ENCODE measurements around the gene MTA1.

The MTA1 gene

GRCh38 chr14:105446971-105447370, 27.3 kb downstream of the MTA1 start:
- no peak for DNase-seq

GRCh38 chr14:105447651-105448640, 28.3 kb downstream of the MTA1 start:
- DNase-seq = no peak

- no peak for DNase-seq
These were observed 29.1 kb downstream of the MTA1 start for GRCh38 chr14:105448706-105449111.

- DNase-seq = no peak
These were observed 29.9 kb downstream of the MTA1 start for GRCh38 chr14:105449276-105450122.

GRCh38 chr14:105450123-105450505, 30.5 kb downstream of the MTA1 start:
- DNase-seq = no peak

GRCh38 chr14:105450864-105451720, 31.5 kb downstream of the MTA1 start:
- no peak for DNase-seq

GRCh38 chr14:105452963-105453362, 33.3 kb downstream of the MTA1 start:
- DNase-seq = no peak

- DNase-seq = no peak
These were observed 34.2 kb downstream of the MTA1 start for GRCh38 chr14:105453847-105454246.

GRCh38 chr14:105455086-105455640, 35.5 kb downstream of the MTA1 start:
- DNase-seq = no peak

GRCh38 chr14:105455766-105456660, 36.4 kb downstream of the MTA1 start:
- no peak for DNase-seq

- no peak for DNase-seq
These were observed 37.4 kb downstream of the MTA1 start for GRCh38 chr14:105456736-105457617.

GRCh38 chr14:105458010-105458409, 38.4 kb downstream of the MTA1 start:
- DNase-seq = no peak

GRCh38 chr14:105458571-105458970, 38.9 kb downstream of the MTA1 start:
- no peak for DNase-seq

GRCh38 chr14:105460116-105460515, 40.5 kb downstream of the MTA1 start:
- no peak for DNase-seq

GRCh38 chr14:105460616-105461015, 41.0 kb downstream of the MTA1 start:
- no peak for DNase-seq

- DNase-seq = no peak
These were observed 42.3 kb downstream of the MTA1 start for GRCh38 chr14:105461903-105462302.

- no peak for DNase-seq
These were observed 44.9 kb downstream of the MTA1 start for GRCh38 chr14:105464501-105464900.

- DNase-seq = no peak
These were observed 45.8 kb downstream of the MTA1 start for GRCh38 chr14:105465209-105466031.

GRCh38 chr14:105466531-105467248, 47.1 kb downstream of the MTA1 start:
- DNase-seq = no peak

All from NCI-H187 treated with DMSO at 0.1 percent for 48 hours (cell line).